GM21423 (cell line): ENCODE data around the gene TMEM41A.

Source experiments
- ATAC-seq: cut with Tn5 transposase; IDR thresholded peaks from one replicate; pipeline ENCODE4 v1.9.1; 2021; ENCODE audit warnings: mild to moderate bottlenecking, moderate library complexity; ENCODE audit not compliant: unreplicated experiment

Gene TMEM41A

DNA sequence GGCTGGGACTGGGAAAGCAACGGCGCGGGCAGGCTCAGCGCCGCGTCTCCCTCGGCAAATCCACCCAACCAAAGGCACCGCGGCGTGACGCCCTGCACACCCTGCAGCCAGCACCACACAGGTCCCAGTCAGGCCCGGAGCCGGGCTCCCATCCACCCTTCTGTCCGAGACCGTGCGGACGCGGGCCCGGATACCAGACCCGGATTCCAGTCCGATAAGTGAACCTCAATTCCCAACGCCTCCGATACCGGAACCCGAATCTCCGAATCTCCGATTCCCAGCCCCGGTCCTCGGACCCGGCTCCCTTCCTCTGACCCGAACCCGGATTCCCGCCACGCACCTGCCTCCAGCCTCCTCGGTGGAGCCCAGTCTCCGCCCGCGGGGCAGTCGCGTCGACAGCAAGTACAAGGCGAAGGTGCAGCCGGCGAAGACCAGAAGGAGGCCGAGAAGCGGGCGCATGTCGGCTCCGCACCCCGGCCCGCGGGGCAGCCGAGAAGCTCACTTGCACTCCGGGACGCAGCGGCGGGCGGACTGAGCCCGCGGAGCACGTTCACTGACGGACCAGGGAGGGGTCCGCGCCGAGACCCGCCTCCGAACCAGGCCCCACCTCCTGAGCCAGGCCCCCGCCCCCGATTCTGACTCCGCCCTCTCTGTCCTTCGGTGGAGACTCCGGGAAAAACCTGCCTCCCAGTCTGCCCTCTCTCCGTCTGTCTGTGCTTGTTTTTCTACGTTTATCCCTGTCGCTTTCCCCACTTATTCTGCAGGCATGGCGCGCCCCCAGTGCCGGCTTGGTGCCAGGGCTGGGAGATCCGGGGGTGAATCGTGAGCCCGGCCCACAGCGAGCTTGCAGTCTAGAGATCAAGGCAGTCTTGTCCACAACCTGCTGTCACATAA lies at the start of gene TMEM41A:
Gene TMEM41A, minus strand, starts transcription at position 533 of the 894 bp plus-strand sequence. Its CDS starts 74 bp downstream, at position 459.
- ATAC-seq = peak; percentile 95

GRCh38 chr3:185540695-185541094 lies 41.9 kb upstream of the TMEM41A start:
- ATAC-seq = no peak

GRCh38 chr3:185539934-185540333 lies 41.1 kb upstream of the TMEM41A start:
- ATAC-seq = no peak

DNA sequence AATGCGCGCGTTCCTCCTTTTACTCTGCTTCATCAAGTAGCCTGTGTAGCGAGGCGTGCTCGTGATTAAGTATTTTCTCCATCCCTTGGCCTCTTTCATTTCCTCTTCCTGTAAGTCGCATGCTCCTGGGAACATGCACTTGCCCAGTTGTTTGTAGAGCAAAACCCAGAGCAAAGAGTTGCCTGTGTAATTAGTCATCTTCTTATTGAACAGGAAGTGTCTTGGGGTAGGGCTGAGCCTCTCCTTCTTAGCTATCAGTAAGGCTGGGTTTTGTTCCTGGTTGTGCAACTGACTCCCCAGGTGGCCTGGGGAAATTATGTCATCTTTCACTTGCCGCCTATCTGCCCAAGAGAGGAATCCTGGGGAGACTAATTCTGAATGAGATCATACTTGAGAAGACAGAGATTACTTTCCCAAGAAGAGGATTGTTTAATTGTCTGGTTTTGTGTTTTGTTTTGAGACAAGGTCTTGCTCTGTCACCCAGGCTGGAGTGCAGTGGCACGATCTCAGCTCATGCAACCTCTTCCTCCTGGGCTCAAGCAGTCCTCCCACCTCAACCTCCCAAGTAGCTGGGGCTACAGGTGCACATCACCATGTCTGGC lies 38.6 kb upstream of the TMEM41A start:
- peak; percentile 99 for ATAC-seq

DNA sequence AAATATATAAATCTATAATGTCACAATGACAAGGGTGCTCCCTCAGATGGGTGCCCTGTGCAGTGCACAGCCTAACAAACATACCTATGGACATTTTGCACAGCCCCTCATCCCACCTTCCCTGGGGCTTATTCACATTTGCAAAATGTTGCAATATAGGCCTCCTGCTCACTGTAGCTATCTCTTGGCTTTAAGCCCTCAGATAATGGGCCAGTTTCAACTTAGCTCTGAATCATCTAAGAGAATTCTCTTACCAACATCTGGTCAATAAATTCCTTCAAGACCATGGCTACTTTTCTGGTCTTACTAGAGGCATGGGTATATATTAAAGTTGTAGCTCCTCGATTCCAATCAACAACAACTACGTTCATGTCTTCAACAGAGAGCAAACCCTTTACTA lies 35.7 kb upstream of the TMEM41A start:
- no peak for ATAC-seq

GRCh38 chr3:185532901-185533300 lies 34.1 kb upstream of the TMEM41A start:
- ATAC-seq = no peak

GRCh38 chr3:185530856-185531255 lies 32.0 kb upstream of the TMEM41A start:
- ATAC-seq = no peak

DNA sequence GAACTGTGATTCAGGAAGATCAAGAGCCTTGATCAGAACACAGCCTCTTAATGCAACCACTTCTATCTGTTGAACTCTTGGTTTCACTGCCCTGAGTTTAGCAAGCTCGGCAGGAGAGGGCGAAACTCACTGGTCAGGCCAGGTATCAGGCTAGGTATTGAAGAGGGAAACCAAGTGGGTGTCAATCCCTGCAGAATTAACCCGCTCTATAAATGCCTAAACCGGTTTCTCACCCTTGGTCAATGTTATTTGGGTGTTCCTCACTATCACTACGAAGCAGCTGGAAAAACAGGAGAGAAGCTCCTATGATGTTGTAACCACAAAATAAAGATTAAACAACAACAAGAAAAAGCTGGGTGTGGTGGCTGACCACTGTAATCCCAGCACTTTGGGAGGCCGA lies 29.7 kb upstream of the TMEM41A start:
- ATAC-seq = no peak

- ATAC-seq = no peak
Measured at GRCh38 chr3:185527364-185527763, 28.5 kb upstream of the TMEM41A start.

- no peak for ATAC-seq
Measured at GRCh38 chr3:185526349-185526951, 27.6 kb upstream of the TMEM41A start.

DNA sequence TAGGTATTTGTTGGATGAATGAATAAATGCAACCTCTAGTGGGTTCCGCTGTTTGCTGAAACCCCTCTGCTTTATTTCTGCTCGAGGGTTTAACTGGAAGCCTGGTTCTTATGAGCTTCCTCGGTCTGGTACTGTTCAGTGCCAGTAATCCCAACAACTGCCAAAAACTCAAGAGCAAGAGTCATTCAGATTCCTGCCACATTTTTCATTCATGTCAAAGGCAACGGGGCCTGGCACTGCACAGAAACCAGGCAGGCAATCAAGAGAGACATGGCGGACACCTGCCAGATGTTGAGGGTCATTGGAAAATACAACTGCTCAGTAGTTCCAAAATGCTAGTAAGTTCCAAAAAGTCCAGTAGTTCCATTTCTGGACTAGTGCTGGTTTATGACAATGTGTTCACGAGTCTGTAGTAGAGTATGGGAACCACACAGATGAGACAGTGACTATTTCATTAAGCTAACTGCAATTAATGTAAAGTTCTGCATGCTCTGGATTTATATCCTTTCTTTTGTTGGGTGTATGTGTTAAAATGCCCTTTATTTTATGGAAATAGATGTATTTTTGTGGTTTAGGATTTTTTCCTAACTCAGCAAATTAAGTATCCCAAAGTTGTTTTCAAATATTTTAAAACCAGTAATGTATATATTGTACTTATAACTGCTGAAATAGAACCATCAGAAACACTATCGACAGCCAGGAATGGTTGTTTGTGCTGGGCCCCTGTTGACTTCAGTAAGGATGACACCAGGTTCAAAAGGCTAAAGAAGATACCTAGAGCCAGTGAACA lies 22.7 kb upstream of the TMEM41A start:
- ATAC-seq = no peak

DNA sequence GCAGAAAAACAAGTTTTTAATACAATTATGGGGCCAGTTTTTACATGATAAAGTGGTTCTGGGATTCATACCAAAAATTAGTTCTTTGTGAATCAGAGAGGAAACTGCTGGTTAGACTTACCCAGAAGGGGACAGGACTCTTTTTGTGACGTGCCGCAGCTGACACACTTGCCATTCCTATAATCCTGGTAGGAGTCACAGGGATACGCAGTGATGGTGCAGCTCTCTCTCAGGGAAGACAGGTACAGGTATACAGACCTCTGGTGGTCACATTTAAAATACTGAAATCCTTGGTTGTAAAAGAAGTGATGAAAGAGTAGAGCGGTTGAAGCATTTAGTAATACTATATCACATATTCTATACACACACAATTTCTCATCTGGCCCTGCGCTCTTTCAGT lies 20.2 kb upstream of the TMEM41A start:
- no peak for ATAC-seq

GRCh38 chr3:185517387-185518130 lies 18.7 kb upstream of the TMEM41A start:
- ATAC-seq = no peak

GRCh38 chr3:185511711-185512110 lies 12.9 kb upstream of the TMEM41A start:
- ATAC-seq = no peak

GRCh38 chr3:185508335-185508991 lies 9.6 kb upstream of the TMEM41A start:
- ATAC-seq = no peak

- ATAC-seq = no peak
Measured at GRCh38 chr3:185507883-185508282, 9.0 kb upstream of the TMEM41A start.

DNA sequence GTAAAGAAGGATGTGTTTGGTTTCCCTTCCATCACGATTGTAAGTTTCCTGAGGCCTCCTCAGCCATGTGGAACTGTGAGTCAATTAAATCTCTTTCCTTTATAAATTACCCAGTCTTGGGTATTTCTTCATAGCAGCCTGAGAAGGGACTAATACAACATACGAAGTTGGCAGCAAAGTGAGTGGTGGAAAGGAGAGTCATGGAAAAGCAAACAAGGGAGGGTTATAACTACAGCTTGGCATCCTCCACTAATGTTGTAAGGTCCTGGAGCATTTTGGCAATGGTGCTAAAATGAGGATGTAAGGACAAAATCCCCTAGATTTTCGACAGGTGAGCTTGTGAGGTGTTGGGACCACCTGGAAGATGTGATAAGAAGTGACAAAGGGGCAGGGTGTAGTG lies 5.8 kb upstream of the TMEM41A start:
- no peak for ATAC-seq

GRCh38 chr3:185503521-185503920 lies 4.7 kb upstream of the TMEM41A start:
- ATAC-seq = no peak

DNA sequence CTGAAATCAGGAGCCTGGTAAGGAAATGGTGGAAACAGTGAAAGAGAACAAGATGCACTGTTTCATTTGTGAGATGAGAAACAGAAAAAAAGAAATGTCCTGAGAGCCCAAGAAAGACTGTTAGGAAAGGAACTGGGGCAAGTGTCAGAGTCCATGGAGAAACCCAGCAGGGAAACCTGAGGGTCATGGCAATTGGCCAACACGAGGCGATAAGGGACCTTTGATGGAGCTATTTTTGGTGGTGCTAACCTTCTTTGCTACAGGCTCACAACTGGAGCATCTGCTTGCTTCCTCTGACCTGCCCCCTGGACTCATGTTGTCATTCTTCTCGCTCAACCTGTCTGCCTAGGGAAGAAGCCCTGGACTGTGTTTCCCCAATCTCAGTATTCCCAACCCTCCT lies 4.2 kb upstream of the TMEM41A start:
- ATAC-seq = no peak

GRCh38 chr3:185490241-185490640 lies 8.6 kb downstream of the TMEM41A start:
- ATAC-seq = no peak
